HG02981 (cell line): ENCODE data around the gene CACNA2D4.
"Not testable (repeated sequence)": the region's sequence is repeated elsewhere in the genome, so short reads cannot be mapped to it uniquely, and the experiment has no call there.

Experiments used
- ATAC-seq: cut with Tn5 transposase; IDR thresholded peaks from one replicate; pipeline ENCODE4 v1.9.1; 2021; ENCODE audit warnings: mild to moderate bottlenecking, moderate library complexity; ENCODE audit not compliant: unreplicated experiment

The CACNA2D4 gene

DNA sequence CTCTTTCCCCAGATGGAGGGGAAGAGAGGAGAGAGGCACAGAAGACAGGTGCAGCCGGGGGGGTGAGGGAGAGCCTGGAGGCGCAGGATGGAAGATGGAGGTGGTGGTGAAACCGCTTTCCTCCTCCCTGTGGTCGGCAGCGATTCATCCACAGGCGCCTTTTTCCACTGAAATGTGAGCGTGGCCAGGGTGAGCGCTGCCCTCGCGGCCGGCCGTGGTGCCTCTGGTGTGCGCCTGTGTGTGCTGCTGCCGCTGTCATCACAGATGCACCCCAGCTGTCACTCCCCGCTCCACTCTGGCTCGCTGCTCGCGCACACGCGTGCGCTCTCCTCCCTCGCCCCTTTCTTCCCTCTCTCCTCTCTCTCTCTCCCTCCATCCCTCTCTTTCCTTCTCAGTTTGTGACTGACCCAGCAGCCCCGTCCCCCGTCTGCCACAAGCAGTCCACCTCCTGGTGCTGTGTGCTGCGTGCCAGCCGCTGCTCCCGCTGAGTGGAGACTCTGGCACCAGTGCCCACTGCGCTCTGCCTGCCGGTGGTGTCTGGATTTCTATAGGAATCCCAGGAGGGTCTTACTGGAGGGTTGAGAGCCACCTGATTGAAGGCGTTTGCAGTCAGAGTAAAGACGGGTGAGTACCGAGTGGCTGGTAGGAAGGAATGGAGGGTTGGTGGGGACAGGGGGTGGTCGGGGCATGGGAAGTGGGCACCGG lies 98.1 kb downstream of the CACNA2D4 start, which contains the start of gene LRTM2:
LRTM2 (plus strand) TSS at position 375 of the 705 bp plus-strand sequence. CDS start 7,584 bp downstream, outside the sequence.
- ATAC-seq: no peak

DNA sequence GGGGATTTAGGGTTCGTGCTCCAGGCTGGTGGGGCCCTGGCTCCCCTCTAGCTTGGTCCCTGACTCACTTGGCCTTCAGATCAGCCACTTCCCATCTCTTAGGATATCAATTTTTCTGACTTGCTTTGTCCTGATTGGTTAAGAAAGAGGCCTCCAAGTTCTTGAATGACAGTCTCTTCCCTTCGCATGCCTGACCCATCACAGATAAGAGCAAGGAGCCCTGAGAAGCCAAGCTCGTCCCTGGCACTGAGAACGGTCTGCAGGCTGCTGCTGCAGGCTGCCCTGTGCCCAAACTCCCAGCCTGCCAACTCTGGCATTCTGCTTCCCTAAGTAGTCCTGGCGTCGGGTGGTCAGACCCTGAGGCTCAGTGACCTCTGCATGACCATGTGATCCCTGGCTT lies 98.9 kb downstream of the CACNA2D4 start:
- ATAC-seq: no peak

DNA sequence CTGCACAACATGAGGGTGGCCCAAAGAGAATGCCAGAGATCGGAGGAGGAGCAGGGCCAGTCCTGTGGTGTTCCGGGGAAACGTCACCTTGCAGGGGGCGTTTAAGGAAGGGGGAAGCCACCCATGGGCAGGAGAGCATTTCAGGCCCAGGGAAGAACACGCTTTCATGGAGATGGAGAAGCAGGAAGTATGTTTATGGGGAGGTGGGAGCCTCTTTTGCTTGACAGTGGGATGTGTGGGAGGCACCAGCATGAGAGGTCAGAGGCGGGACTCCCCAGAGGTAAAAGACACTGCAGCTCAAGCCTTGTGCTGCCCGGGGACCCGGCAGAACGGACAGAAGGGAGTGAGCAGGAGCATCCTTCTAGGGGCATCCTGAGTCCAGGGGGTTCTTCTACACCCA lies 99.4 kb downstream of the CACNA2D4 start:
- ATAC-seq: no peak

DNA sequence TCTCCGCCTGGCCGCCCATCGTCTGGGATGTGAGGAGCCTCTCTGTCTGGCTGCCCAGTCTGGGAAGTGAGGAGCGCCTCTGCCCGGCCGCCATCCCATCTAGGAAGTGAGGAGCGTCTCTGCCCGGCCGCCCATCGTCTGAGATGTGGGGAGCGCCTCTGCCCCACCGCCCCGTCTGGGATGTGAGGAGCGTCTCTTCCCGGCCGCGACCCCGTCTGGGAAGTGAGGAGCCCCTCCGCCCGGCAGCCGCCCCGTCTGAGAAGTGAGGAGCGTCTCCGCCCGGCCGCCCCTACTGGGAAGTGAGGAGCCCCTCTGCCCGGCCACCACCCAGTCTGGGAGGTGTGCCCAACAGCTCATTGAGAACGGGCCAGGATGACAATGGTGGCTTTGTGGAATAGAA lies 100.5 kb downstream of the CACNA2D4 start:
- not testable (repeated sequence) for ATAC-seq

DNA sequence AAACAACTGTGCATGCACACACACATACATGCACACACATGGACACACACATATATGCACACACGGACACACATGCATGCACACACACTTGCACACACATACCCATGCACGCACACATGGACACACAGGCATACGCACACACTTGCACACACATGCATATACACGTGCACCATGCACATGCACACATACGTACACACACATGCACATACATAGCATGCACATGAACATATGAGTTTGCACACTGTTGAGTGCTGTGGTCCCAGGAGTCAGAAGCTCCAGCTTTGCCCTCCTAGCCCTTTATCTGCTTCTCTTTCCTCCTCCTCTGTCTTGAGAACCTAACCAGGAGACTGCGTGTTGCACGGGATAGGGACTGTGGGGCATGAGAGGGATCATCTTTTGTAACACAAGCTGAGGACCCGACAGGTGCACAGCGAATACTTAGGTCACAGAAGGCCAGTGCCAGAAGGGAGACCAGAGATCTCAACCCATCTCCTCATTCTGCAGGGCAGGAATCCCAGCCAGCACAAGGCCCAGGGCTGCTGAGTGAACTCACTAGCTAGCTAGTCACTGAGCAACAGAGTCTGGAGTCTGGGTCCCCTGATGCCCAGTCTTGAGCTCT lies 101.6 kb downstream of the CACNA2D4 start:
- no peak for ATAC-seq

DNA sequence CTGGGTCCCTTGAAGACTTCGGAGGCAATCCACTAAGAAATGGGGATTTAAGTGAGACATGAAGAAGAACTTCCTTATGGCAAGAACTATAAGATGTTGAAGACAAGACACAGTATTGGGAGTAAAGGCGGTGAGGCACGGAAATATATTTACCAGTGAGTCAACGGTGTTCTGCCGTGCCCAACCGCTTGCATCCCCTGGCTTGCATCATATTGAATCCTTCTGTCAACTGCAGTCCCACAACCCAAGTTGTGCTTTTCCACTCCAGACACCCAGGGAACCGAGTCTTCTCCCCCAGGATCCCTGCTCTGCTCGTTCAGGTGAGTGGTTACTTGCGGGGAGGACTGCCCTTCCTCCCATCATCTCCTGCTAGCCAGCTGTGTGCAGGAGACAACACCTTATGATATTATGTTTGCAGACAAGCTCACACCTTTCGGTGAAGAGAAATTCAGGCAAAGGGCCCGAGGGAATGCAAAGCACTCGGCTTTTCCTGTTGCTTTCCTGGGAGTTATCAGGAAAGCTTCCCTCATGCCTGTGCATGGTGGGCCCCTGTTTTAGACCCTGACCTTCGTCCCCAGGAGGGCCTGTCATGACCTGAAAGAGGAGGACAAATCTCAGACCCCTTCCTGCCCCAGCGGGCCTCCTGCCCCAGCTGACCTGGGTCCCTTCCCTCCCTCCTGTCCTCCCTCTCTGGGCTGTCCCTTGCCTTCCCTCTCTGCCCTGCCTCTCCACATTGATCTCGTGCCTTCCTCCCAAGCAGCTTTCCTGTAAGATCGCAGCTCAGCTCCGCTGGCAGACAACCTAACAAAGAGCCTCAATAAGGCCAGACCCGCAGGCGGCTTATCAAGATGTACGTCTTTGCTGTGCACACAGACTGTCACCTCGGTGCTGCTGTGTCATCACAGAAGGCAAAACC lies 102.4 kb downstream of the CACNA2D4 start:
- ATAC-seq: no peak

DNA sequence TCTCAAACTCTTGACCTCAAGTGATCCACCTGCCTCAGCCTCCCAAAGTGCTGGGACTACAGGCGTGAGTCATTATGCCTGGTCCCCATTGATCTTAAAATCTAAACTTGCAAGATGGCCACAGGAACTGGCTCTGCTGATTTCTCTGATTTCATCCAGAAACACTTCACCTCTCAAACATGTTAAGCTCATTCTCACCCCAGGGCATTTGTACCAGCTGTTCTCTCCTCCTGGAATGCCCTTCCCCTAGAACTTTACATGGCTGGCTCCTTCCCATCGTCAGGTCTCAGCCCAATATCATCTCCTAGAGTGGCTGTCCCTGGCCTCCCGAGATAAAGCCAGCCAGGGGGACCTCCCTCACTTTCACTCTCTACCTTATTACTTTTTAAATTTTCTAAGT lies 103.3 kb downstream of the CACNA2D4 start:
- no peak for ATAC-seq

DNA sequence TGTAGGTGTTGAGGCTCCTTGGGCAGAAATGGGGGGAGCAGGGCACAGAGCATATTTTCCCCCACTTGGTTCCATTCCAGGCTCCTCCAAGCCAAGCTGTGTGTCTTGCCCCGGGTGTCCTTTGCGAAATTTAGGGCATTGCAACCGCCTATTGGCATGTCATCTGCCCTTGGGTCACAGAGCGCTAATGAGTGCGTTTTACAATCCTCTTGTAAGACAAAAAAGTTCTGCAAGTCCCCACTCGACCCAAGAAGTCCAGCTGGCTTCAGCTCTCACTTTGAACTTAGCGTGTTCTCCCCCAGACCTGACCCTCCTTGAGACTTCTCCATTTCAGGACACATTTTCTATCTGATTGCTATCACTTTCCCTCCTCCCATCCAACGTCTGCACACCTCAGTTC lies 104.2 kb downstream of the CACNA2D4 start:
- ATAC-seq: no peak

DNA sequence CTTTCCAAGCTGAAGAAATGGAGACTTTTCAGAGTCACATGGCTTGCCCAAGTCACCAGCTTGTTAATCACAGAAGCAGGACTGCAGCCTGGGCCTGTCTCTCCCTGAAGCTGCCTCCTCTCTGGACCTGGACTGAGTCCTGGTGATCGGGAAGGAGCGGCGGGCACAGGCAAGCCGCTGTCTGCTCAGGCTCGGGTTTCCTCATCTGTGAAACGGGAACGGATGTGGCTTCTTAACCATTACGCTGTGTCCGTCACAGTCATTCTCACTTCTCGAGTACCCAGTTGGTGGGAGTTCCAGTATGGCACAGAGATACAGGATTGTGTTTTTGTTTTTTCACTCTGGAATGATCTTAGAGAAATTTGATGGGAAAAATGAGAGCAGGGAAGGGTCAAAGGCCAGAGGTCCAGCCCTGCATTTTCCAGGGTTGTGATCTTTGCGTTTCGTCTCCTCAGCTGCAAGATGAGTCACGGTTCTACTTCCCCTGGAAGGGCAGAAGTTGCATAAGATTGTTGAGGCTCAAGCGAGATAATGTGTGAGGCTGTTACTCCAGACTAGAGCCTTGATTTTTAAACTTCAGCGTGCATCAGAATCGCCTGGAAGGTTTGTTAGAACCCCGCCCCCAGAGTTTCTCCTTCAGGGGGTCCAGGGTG lies 105.7 kb downstream of the CACNA2D4 start:
- ATAC-seq: no peak

DNA sequence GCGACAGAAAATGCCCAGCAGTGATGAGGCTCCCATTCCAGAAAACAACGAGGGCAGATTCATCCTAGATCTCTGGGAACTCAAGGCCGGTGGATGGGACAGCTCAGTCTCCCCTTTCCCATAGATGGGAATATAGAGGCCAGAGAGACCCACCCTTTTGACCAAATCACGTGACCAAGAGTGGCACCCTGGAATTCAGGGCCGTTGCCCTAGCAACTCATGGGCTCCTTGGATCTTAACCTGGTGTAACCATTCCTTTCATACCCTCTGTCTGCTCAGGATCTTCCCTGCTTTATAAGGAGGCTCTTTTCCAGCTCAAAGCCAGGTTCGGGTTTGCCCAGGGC lies 106.5 kb downstream of the CACNA2D4 start:
- no peak for ATAC-seq

DNA sequence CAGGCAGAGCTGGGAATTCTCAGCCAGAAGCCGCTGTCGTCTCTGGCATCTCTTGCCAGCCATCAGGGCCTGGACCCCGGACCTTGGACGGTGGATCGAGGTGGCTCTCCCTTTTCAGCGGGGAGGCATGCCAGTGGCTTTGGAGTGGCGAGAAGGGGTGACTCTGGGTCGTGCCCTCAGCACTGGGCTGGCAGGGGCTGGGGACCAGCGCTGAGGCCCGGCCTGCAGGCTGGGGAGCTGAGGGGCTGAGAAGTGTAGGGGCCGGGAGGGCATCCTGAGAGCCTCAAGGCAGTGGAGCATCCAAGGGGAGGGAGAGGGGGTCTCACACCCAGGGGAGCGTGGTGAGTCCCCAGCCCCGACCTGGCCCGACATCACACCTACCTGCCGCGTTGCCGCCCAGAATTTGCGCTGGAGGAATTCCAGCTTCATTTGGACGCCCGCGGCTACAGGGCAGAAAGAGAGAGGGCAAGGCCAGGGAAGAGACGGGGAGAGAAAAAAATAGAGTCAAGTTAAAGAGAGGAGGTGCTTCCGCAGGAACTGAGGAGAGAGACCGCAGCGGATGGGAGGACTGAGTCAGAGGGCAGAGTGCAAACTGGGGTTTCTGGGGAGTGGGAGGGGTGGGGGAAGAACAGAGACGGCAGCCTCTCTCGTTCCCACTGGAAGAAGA lies 107.0 kb downstream of the CACNA2D4 start:
- ATAC-seq: no peak

DNA sequence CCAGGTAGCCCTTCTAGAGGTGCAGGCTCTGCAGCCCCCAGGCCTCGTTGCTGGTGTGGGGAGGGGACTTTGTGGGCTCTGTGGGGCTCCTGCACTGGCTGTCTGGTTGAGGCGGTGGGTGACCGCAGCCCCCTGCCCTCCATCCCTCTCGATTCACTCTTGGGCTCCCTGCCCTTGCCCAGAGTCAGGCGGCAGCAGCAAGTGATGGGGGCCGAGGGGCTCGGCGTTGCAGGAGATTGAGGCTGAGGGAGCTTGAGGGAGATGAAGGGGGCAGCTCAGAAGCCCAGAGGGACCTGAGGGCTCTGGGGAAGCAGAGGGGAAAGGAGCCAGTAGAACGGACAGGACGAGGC lies 107.5 kb downstream of the CACNA2D4 start:
- ATAC-seq: no peak

DNA sequence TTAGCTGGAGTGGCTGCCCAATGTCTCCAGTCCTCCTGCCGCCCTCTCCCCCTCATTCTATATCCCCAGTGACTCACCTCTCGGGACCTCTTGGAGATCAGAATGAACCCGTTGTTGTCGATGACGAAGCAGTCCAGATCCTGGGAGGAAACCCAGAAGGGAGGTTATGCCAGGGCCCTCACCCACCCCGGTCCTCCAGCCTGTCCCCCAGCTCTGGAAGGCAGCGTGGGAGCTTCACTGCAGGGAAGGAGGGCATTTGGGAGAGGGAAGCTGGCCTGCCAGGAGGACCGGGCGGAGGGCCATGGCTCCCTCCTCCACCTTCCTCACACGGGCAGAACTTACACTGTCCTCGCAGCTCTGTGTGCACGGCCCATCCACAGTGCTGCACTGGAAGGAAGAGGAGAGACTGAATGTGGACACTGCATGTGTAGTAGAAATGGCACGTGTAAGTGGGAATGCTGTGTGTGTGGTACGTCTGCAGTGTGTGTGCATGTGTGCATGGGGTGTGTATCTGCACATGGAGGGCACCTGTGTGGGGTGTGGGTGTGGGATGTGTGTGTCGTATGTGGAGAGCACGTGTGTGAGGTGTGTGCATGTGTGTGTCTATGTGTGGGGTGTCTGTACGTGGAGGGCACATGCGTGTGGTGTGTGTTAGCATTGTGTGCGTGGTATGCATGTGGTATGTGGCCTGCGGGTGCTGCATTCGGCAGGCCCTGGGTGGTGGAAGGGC lies 108.1 kb downstream of the CACNA2D4 start:
- ATAC-seq: no peak

DNA sequence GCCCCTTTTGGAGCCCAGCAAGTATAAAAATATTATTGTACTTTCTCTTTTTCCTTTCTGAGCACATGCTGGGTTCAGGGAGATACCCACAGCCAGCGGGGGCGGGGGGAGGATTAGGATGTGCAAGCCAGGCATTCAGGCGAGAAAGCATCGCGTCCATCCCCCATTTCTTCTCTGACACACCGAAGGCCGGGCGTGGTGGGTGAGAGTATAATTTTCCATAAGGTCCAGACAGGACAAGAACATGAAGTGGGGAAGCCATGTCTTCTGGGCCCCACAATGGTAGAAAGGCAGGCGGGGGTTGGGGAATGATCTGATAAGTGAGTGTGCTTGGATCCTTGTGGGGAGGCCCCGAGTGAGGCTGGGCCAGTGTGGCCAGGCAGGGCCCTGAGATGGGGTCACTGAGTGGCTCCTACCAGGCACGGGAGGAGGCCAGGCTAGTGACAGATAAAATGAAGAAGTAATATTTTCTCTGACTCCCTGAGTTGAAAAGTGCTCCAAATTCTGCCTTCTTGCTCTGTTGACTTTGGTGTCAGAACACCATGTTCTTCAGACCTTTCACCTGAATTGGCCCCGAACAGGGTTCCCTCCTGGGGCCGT lies 108.8 kb downstream of the CACNA2D4 start:
- no peak for ATAC-seq

DNA sequence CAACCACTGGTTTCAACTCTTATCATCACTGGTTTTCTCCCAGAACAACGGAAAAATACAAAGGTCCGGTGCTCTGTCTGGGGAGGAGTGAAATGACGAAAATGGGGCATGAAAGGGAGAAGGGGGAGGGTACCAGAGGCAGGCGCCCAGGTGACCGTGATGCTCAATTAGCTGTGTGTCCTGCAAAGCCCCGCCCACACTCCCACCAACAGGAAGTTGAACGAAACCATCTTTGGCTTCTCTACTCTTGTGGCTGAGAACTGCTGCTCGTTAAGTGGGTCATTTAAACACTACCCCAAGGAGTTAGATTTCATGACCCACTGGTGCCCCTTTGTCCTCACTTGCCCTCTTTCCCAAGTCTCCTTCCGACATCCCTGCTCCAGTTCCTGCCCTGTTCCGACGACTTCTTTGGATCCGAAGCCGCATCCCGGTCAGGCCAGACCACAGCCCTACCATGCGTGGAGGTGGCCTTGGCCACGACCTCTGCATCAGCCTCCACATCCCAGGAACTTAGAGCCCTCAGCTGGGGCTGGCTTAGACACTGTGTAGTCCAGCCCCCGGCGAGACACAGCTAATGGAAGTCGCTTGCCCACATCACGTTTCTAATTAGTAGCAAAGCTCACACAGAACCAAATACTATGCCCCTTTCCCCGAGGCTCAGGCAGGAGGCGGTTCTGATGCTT lies 109.5 kb downstream of the CACNA2D4 start:
- ATAC-seq: no peak

DNA sequence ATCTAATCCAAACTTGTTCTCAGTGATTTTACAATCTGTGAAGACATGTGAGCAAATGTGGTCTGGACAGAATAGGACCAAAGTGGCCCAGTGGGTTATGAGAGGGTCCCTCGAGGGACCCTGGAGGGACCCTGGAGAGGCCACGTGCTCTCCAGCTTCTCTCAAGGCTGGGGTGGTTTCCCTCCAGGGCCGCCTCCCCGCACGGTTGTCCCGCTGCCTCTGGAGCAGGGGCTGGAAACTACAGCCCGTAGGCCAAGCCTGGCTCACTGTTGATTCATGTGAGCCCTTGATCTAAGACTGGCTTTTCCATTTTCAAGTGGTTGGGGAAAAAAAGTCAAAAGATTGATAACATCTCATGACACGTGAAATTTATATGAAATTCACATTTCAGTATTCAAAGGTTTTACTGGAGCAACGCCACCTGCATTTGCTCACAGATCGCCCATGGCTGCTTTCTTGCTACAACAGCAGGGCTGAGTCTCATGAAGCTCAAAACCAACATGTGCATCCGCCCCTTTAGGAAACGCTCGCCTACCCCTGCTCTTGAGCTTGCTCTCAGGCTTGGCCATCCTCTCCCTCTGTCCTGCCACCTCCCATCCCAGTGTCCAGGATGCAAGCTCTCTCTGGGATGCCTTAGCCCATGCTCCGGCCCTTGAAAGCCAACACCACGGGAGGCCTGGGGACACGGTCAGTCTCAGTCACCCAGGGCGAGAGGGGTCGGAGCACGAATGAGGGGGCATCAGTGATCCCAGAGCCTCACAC lies 110.2 kb downstream of the CACNA2D4 start:
- ATAC-seq: no peak

DNA sequence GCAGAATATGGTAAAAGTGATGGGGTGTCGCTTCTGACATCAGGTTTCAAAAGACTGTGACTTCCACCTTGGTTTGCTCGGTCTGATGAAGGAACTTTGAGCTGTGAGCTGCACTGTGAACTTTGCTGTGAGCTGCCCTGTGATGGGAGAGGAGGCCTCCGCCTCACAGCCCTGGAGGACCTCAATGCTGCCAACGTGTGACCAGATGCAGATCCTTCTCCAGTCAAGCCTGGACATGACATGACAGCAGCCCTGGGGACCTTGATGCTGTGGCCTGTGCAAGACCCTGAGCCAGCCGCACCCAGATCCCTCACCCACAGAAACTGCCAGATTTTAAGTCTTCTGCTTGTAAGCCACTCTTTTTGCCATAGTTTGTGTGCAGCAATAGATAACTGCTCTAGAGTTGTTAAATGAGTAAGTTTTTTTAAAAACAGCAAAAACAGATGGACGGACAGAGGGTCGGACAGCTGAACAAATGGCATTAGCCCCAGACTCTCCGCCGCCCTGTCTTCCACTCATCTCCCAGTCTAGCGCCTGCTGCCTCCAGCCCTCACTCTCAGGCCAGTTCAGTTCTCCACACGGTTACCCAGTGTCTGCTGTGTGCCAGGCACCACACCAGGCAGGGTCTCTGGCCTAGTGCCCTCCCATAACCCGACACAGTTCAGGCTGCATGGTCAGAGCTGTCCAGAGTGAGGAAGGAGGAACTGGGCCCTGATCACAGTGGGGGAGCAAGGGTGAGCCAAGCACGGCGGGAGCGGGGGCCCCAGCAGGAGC lies 111.2 kb downstream of the CACNA2D4 start:
- no peak for ATAC-seq
